ENCODE measurements around the gene GPER1.

Gene GPER1

GRCh38 chr7:1044189-1045068, 43.5 kb upstream of the GPER1 start, which contains the start of gene GPR146:
GPR146 (plus strand) TSS chr7:1044546; CDS start chr7:1057516, 12,970 bp downstream.
- TF ChIP-seq, protein P1, sequence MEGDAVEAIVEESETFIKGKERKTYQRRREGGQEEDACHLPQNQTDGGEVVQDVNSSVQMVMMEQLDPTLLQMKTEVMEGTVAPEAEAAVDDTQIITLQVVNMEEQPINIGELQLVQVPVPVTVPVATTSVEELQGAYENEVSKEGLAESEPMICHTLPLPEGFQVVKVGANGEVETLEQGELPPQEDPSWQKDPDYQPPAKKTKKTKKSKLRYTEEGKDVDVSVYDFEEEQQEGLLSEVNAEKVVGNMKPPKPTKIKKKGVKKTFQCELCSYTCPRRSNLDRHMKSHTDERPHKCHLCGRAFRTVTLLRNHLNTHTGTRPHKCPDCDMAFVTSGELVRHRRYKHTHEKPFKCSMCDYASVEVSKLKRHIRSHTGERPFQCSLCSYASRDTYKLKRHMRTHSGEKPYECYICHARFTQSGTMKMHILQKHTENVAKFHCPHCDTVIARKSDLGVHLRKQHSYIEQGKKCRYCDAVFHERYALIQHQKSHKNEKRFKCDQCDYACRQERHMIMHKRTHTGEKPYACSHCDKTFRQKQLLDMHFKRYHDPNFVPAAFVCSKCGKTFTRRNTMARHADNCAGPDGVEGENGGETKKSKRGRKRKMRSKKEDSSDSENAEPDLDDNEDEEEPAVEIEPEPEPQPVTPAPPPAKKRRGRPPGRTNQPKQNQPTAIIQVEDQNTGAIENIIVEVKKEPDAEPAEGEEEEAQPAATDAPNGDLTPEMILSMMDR (IDR thresholded peaks at IDR 0.05; ENCODE audit: low read depth, low read length): peak; percentile 73
- in situ Hi-C loops (cut with HindIII; ENCODE audit: low sequenced_read_pairs): no loop called here
- H3K4me3 ChIP-seq (ENCODE audit: low read depth, low read length): peak within 1 kb of the TSS; percentile 43
- DNase-seq (ENCODE audit: low read depth, low spot score): peak; percentile 95

- in situ Hi-C loops (cut with HindIII; ENCODE audit: low sequenced_read_pairs): no loop called here
- peak overlapping the region; percentile 43 for H3K4me3 ChIP-seq (ENCODE audit: low read depth, low read length)
- TF ChIP-seq, protein P1 (IDR thresholded peaks at IDR 0.05; ENCODE audit: low read depth, low read length): no peak
Measured at GRCh38 chr7:1045069-1046063, 42.5 kb upstream of the GPER1 start.

DNA sequence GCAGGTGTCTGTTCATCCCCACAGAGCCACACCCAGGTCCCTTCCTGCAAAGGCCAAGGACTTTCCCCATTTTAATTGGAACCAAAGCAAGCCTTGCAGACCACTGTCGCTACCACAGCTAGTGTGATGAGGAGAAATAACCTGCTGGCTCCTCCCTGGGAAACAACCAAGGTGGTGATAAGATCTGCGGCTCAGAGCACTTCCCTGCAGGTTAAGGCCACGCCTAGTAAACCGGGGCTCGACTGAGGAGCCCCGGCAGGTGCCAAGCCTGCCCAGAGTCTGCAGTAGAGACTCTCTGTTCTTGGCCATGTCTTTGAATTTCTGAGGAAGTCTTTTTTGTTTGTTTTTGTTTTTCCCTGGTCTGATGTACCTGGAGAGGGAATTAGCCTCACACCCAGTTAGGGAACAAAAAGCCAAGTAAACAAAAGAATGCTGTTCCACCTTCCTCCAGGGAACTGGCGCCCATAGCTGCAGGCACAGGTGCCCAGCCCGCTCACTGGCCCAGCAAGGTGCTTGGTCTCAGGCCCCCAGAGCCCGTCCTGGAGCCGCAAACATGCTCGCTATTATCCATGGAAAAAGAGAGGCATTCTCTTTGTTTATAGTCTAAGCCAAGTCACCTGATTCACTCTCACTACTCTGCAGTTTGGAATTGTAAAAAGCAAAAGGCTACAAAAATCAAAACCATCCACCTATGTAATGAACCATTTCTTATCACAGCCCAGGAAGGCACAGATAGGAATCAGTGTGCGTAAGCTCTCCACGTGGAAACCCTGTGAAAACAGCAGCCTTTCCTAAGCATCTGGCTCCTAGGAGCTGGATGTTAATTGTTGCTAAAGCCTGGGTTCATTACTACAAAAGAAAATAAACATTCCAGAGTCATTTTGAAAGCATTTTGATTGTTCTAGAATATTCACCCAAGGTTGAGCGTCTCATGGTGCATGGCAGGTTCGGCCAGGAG, 40.9 kb upstream of the GPER1 start:
- in situ Hi-C loops (cut with HindIII; ENCODE audit: low sequenced_read_pairs): no loop called here
- no peak for DNase-seq (ENCODE audit: low read depth, low spot score)

More at GRCh38 chr7:1045069-1046063, 42.5 kb upstream of the GPER1 start:
- DNase-seq (ENCODE audit: low read depth, low spot score): no peak

DNA sequence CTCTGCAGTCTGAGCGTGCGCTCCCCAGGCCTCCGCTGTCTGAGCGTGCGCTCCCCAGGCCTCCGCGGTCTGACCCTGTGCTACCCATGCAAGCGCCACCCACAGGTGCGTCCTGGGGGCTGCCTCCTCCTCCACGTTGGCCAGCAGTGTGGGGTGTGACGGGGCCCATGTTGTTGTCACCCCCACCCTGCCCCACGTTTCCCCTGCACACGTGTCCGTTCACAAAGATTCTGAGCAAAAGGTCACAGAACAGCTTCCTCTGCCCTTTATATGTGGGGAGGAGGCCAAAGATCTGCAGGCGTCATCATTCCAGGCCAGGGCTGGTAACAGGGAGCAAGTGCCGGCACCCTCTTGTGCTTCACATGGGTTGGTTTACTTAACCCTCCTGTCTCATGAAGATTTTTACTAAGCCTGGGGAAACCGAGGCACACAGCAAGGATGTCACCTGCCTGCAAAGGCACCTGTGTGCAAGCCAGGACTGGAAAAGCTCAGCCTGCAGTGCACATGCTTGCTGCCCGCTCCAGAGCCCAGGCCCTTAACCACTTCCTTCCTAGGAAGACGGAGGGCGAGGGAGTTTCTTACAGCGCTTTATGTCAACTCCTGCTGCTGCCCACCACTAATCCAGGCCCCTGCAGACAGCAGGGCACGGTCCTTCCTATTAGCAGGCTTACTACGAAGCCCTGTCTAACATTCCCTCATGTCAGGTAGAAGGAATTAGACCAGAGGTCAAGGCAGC, 38.7 kb upstream of the GPER1 start:
- no peak for DNase-seq (ENCODE audit: low read depth, low spot score)
- TF ChIP-seq, protein P1 (IDR thresholded peaks at IDR 0.05; ENCODE audit: low read depth, low read length): no peak
- in situ Hi-C loops (cut with HindIII; ENCODE audit: low sequenced_read_pairs): no loop called here
- H3K4me3 ChIP-seq (ENCODE audit: low read depth, low read length): no peak overlapping the region

More for the DNA sequence above, 40.9 kb upstream of the GPER1 start:
- TF ChIP-seq, protein P1 (IDR thresholded peaks at IDR 0.05; ENCODE audit: low read depth, low read length): no peak
- no peak overlapping the region for H3K4me3 ChIP-seq (ENCODE audit: low read depth, low read length)

DNA sequence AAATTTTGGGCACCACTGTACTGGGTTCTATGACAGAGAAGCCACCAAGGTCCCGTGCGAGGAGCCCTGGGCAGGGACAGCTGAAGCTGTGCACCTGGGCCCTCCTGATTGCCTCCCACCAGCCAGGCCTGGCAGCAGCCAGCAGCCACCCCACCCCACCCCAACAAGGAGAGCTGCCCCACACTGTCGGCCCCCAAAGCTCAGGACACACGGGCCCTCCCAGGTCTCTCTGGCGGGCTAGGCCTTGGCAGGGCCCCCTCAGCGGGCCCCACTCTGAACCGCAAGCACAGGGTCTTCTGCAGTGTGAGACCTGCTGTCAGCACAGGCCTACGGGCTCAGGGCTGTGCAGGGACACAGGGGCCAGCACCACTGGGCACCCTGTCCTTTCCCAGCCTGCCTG, 38.1 kb upstream of the GPER1 start:
- no peak for DNase-seq (ENCODE audit: low read depth, low spot score)
- in situ Hi-C loops (cut with HindIII; ENCODE audit: low sequenced_read_pairs): no loop called here
- TF ChIP-seq, protein P1 (IDR thresholded peaks at IDR 0.05; ENCODE audit: low read depth, low read length): no peak
- H3K4me3 ChIP-seq (ENCODE audit: low read depth, low read length): no peak overlapping the region
